Activated naive CD8-positive, alpha-beta T cell treated with anti-CD3 and anti-CD28 coated beads for 36 hours (primary cell): ENCODE results near the gene BRD3OS. TPM values are rescaled to one million over a fixed set of nuclear protein-coding genes. Genes with fewer than 3 reads are reported as not detected.

Experiments
- DNase-seq: peaks from one replicate; pipeline ENCODE4 v3.0.0; 2021
- H3K27ac Mint-ChIP-seq: one replicate; pipeline ENCODE4 v1.8.0; 2022; ENCODE audit warnings: mild to moderate bottlenecking, moderate library complexity, mixed read lengths
- H3K27me3 Mint-ChIP-seq: one replicate; pipeline ENCODE4 v1.8.0; 2022; ENCODE audit warnings: mild to moderate bottlenecking, mixed read lengths
- H3K36me3 Mint-ChIP-seq: one replicate; pipeline ENCODE4 v1.8.0; 2021; ENCODE audit warnings: mild to moderate bottlenecking, mixed read lengths
- H3K4me1 Mint-ChIP-seq: one replicate; pipeline ENCODE4 v1.8.0; 2021; ENCODE audit warnings: mixed read lengths
- H3K4me3 Mint-ChIP-seq: one replicate; pipeline ENCODE4 v1.8.0; 2022; ENCODE audit warnings: mild to moderate bottlenecking, moderate library complexity, mixed read lengths
- H3K9me3 Mint-ChIP-seq: one replicate; pipeline ENCODE4 v1.8.0; 2022; ENCODE audit warnings: mixed read lengths
- total RNA-seq, 2 experiments: library from RNA; stranded (reverse); gene quantifications; one replicate each; pipeline ENCODE4 v1.2.3, GENCODE V29; 2021

Gene BRD3OS
- total RNA-seq, 2 experiments from 2014 or later, result 12.6 to 12.7 TPM

DNA sequence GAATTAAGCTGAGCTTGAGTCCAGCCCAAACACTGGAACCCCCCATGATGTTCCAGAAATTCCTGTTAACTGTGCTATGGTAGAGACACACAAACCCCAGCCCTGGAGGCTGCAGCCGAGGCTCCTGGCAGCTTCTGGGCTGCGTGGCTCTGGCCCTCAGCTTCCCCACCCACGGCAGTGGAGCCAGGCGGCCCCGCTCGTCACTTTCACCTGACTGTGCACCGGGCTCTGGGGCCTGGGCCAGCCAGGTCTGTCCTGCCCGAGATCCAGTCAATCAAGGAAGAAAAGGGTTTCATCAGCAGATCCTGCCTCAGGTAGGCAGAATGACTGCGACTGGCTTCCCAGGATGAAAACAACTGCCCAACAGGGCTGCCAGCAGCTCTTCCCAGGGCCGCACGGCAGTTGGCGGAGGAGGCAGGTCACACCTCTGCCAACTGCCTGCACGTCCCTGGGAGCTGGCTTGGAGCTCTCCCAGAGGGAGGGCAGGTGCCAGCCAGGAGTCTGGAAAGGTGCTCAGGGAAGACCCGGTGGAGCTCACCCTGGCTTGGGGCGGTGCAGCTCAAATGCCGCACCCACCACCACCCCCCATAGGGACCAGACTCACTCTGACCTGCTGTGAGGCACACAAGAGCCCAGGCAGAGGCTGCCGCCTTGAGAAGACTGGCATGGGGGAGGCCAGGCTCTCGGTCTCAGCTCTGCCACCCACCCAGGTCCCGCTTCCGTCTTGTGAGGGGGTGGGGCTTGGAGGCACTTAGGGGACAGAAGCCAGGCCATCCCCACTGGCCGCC lies 21.8 kb downstream of the BRD3OS start:
- DNase-seq, result no peak
- Mint-ChIP-seq H3K4me3 (no peak overlapping the region), H3K27ac (no peak overlapping the region), H3K4me1 (no peaks in the 10 kb centered on the region), H3K27me3 (no peaks in the 10 kb centered on the region), H3K36me3 (no peaks in the 10 kb centered on the region), H3K9me3 (no peaks in the 10 kb centered on the region)

- H3K27ac Mint-ChIP-seq, result no peak overlapping the region
- H3K27me3 Mint-ChIP-seq, result no peaks in the 10 kb centered on the region
- H3K4me1 Mint-ChIP-seq, result no peaks in the 10 kb centered on the region
- no peak overlapping the region for H3K4me3 Mint-ChIP-seq
- no peaks in the 10 kb centered on the region for H3K9me3 Mint-ChIP-seq
- no peak for DNase-seq
- H3K36me3 Mint-ChIP-seq, result no peaks in the 10 kb centered on the region
Observed at GRCh38 chr9:134047868-134048581, 22.7 kb downstream of the BRD3OS start.

GRCh38 chr9:134048582-134048968 lies 23.3 kb downstream of the BRD3OS start:
- no peaks in the 10 kb centered on the region for H3K27me3 Mint-ChIP-seq
- no peak for DNase-seq
- H3K27ac Mint-ChIP-seq, result no peak overlapping the region
- no peaks in the 10 kb centered on the region for H3K36me3 Mint-ChIP-seq
- no peaks in the 10 kb centered on the region for H3K4me1 Mint-ChIP-seq
- no peak overlapping the region for H3K4me3 Mint-ChIP-seq
- H3K9me3 Mint-ChIP-seq, result no peaks in the 10 kb centered on the region

GRCh38 chr9:134049236-134049635 lies 24.0 kb downstream of the BRD3OS start:
- H3K27ac Mint-ChIP-seq, result no peak overlapping the region
- no peaks in the 10 kb centered on the region for H3K27me3 Mint-ChIP-seq
- no peaks in the 10 kb centered on the region for H3K9me3 Mint-ChIP-seq
- H3K36me3 Mint-ChIP-seq, result no peaks in the 10 kb centered on the region
- no peak for DNase-seq
- no peak overlapping the region for H3K4me3 Mint-ChIP-seq
- no peaks in the 10 kb centered on the region for H3K4me1 Mint-ChIP-seq

- no peaks in the 10 kb centered on the region for H3K36me3 Mint-ChIP-seq
- H3K27ac Mint-ChIP-seq, result no peak overlapping the region
- no peaks in the 10 kb centered on the region for H3K9me3 Mint-ChIP-seq
- no peak overlapping the region for H3K4me3 Mint-ChIP-seq
- DNase-seq, result no peak
- H3K4me1 Mint-ChIP-seq, result no peaks in the 10 kb centered on the region
- H3K27me3 Mint-ChIP-seq, result no peaks in the 10 kb centered on the region
Observed at GRCh38 chr9:134049772-134050588, 24.7 kb downstream of the BRD3OS start.

GRCh38 chr9:134050726-134051125 lies 25.4 kb downstream of the BRD3OS start:
- Mint-ChIP-seq H3K4me3 (no peak overlapping the region), H3K9me3 (no peaks in the 10 kb centered on the region)

DNA sequence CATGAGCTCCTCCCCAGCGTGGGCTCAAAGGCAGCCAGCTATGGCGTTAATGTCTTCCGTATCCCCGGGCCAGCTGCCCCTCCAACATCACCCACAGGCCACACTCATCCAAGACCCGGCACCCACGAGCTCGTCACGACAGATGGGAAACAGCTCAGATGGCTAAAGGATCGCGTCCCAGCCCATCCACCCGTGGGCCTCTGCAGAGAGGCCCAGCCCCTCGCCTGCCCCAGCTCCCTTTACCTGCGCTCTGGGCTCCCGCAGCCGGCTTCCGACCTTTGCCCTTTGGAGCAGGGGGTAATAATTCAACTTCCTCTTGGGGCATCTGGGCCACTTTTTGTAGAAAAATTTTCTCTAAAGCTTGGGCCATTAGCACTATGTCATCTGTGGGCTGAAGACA lies 26.0 kb downstream of the BRD3OS start:
- H3K27ac Mint-ChIP-seq, result no peak overlapping the region
- H3K27me3 Mint-ChIP-seq, result no peaks in the 10 kb centered on the region
- no peaks in the 10 kb centered on the region for H3K36me3 Mint-ChIP-seq
- DNase-seq, result no peak
- H3K4me1 Mint-ChIP-seq, result no peaks in the 10 kb centered on the region
- H3K9me3 Mint-ChIP-seq, result no peaks in the 10 kb centered on the region
- no peak overlapping the region for H3K4me3 Mint-ChIP-seq

More at GRCh38 chr9:134050726-134051125, 25.4 kb downstream of the BRD3OS start:
- Mint-ChIP-seq H3K4me1 (no peaks in the 10 kb centered on the region), H3K27me3 (no peaks in the 10 kb centered on the region), H3K27ac (no peak overlapping the region), H3K36me3 (no peaks in the 10 kb centered on the region)
- no peak for DNase-seq

DNA sequence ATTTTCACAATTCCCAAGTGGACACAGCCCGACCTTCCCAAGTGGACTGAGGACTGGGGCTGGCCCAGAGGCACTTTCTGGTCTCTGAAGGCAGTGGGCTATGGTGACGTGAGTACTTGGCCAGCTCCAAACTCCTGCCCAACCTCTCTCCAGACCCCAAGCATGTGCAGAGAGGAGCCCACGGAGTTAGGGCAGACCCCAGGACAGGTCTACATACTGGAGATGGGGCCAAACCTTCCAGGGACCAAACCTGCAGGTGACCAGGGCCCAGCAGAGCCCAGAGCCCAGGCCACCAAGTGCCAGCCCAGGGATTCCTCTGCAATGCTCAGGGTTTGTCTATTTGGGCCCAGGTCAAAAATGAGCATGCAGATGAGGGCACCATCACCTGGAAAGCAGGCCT lies 27.2 kb downstream of the BRD3OS start:
- Mint-ChIP-seq H3K27me3 (no peaks in the 10 kb centered on the region), H3K27ac (no peak overlapping the region), H3K9me3 (no peaks in the 10 kb centered on the region), H3K36me3 (no peaks in the 10 kb centered on the region), H3K4me1 (peaks cover 4% of the 10 kb centered on the region), H3K4me3 (no peak overlapping the region)
- DNase-seq, result no peak

DNA sequence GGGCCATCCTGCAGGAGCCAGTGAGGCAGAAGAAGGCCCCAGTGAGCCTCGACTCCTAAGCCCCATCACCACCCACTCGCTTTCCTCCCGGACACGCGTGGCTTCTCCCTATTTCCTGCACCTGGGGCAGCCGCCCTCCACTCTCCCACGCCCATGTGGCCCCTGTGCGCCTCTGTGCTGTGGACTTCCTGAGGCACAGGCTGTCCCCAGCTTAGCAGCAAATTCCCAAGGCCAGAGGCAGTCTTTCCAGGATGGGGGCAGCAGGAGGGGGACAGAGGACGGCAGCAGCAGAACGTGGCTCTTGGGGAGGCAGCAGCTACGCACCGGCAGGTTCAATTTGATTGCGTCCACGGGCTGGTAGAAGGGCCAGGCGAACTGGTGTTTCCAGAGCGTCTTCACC lies 27.7 kb downstream of the BRD3OS start:
- Mint-ChIP-seq H3K9me3 (no peaks in the 10 kb centered on the region), H3K27me3 (no peaks in the 10 kb centered on the region), H3K4me1 (peaks cover 4% of the 10 kb centered on the region), H3K4me3 (no peak overlapping the region), H3K36me3 (no peaks in the 10 kb centered on the region), H3K27ac (no peak overlapping the region)
- DNase-seq, result no peak

GRCh38 chr9:134053401-134053871 lies 28.2 kb downstream of the BRD3OS start:
- H3K27me3 Mint-ChIP-seq, result no peaks in the 10 kb centered on the region
- H3K4me3 Mint-ChIP-seq, result no peak overlapping the region
- peaks cover 4% of the 10 kb centered on the region for H3K4me1 Mint-ChIP-seq
- H3K9me3 Mint-ChIP-seq, result no peaks in the 10 kb centered on the region
- no peak overlapping the region for H3K27ac Mint-ChIP-seq
- no peak for DNase-seq
- H3K36me3 Mint-ChIP-seq, result no peaks in the 10 kb centered on the region

- no peak overlapping the region for H3K27ac Mint-ChIP-seq
- no peaks in the 10 kb centered on the region for H3K9me3 Mint-ChIP-seq
- H3K27me3 Mint-ChIP-seq, result no peaks in the 10 kb centered on the region
- DNase-seq, result no peak
- H3K36me3 Mint-ChIP-seq, result no peaks in the 10 kb centered on the region
- H3K4me3 Mint-ChIP-seq, result no peak overlapping the region
- H3K4me1 Mint-ChIP-seq, result peaks cover 4% of the 10 kb centered on the region
Observed at GRCh38 chr9:134053941-134054761, 28.9 kb downstream of the BRD3OS start.

GRCh38 chr9:134054891-134055811 lies 29.9 kb downstream of the BRD3OS start:
- no peaks in the 10 kb centered on the region for H3K36me3 Mint-ChIP-seq
- no peak overlapping the region for H3K4me3 Mint-ChIP-seq
- no peaks in the 10 kb centered on the region for H3K9me3 Mint-ChIP-seq
- no peak overlapping the region for H3K27ac Mint-ChIP-seq
- DNase-seq, result no peak
- no peaks in the 10 kb centered on the region for H3K27me3 Mint-ChIP-seq
- peaks cover 6% of the 10 kb centered on the region for H3K4me1 Mint-ChIP-seq

DNA sequence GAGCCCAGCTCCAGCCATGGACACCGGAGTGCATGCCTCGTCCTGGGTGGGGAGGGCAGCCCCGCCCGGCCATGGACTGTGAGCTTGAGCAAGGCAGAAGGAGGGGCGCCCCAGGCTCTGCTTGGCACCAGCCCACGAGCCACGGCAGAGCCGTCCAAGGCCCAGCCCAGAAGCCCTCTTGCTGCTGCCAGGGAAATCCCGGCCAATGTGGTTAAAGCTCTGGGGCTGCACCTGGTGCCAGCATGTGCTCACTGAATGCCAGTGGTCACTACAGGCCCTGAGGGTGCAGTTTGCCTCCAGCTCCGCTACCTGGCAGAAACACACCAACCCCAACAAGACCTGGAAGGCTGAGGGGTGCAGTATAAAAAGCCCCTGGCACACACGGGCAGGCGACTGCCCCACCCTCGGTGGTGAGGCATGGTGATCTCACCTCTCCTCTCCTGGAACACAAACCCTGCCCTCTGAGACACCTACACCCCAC lies 30.7 kb downstream of the BRD3OS start:
- no peak overlapping the region for H3K4me3 Mint-ChIP-seq
- no peaks in the 10 kb centered on the region for H3K9me3 Mint-ChIP-seq
- no peaks in the 10 kb centered on the region for H3K27me3 Mint-ChIP-seq
- DNase-seq, result no peak
- peaks cover 12% of the 10 kb centered on the region for H3K4me1 Mint-ChIP-seq
- H3K27ac Mint-ChIP-seq, result no peak overlapping the region
- H3K36me3 Mint-ChIP-seq, result no peaks in the 10 kb centered on the region
